OCI-LY7 (cell line): Measurements from ENCODE around the gene VAC14. TPM values are rescaled to one million over a fixed set of nuclear protein-coding genes. Genes with fewer than 3 reads are reported as not detected.

Experiments used
- BruUV-seq: library from RNA; stranded (reverse); fragments of 400-500 nt; replicated peaks from 2 replicates; lab custom pipeline; 2021; lab: Mats Ljungman, UMichigan
- CTCF ChIA-PET: fragments of 300-600 bp; sonication (Branson Sonifier 250); formaldehyde crosslinking; loops from one replicate; lab custom pipeline; 2022; ENCODE audit warnings: antibody characterized with exemption; ENCODE audit not compliant: unreplicated experiment; lab: Charles Lee
- POLR2A ChIA-PET: fragments of 300-600 bp; sonication (Branson Sonifier 250); formaldehyde crosslinking; loops from one replicate; lab custom pipeline; 2022; ENCODE audit warnings: antibody characterized with exemption; lab: Charles Lee
- DNase-seq: peaks from one replicate; pipeline ENCODE4 v3.0.0-alpha.2; 2015; ENCODE audit warnings: low spot score
- H2AFZ ChIP-seq: fragments of 200-600 bp; sonication (generic), shearing (Covaris generic); 2 replicates; pipeline ENCODE4 v1.6.1; 2014; ENCODE audit warnings: mild to moderate bottlenecking, antibody characterized with exemption, low read length, moderate library complexity
- H3K27ac ChIP-seq: fragments of 200-600 bp; sonication (generic); 2 replicates; pipeline ENCODE4 v1.5.1; 2014; ENCODE audit warnings: mixed run types, low read depth, mild to moderate bottlenecking, moderate library complexity, low read length, inconsistent platforms; ENCODE audit not compliant: poor library complexity, severe bottlenecking
- H3K36me3 ChIP-seq: fragments of 200-600 bp; sonication (generic); 2 replicates; pipeline ENCODE4 v1.6.1; 2014; ENCODE audit warnings: mild to moderate bottlenecking, antibody characterized with exemption, low read length, moderate library complexity, mixed read lengths; ENCODE audit not compliant: insufficient read depth
- H3K4me1 ChIP-seq: fragments of 200-600 bp; sonication (generic); 2 replicates; pipeline ENCODE4 v1.5.1; 2014; ENCODE audit warnings: mild to moderate bottlenecking, low read length; ENCODE audit not compliant: insufficient read depth, poor library complexity, severe bottlenecking
- H3K4me2 ChIP-seq: fragments of 200-600 bp; sonication (generic); 2 replicates; pipeline ENCODE4 v1.6.1; 2014; ENCODE audit warnings: mild to moderate bottlenecking, low read length
- H3K4me3 ChIP-seq: fragments of 200-600 bp; sonication (generic); 2 replicates; pipeline ENCODE4 v1.5.1; 2014; ENCODE audit warnings: mild to moderate bottlenecking, low read depth, low read length; ENCODE audit not compliant: poor library complexity, severe bottlenecking
- H3K79me2 ChIP-seq: fragments of 200-600 bp; sonication (generic); 2 replicates; pipeline ENCODE4 v1.6.1; 2016; ENCODE audit warnings: low read depth, mild to moderate bottlenecking, low read length, moderate library complexity, mixed read lengths; ENCODE audit not compliant: insufficient read depth
- H3K9me2 ChIP-seq: fragments of 200-600 bp; sonication (generic); 2 replicates; pipeline ENCODE4 v1.6.1; 2016; ENCODE audit warnings: mild to moderate bottlenecking, low read length, mixed read lengths; ENCODE audit not compliant: insufficient read depth
- H3K9me3 ChIP-seq: fragments of 200-600 bp; sonication (generic); 2 replicates; pipeline ENCODE4 v1.6.1; 2014; ENCODE audit warnings: mild to moderate bottlenecking, mixed run types, low read length, mixed read lengths
- H4K20me1 ChIP-seq: fragments of 200-600 bp; sonication (generic); 2 replicates; pipeline ENCODE4 v1.6.1; 2014; ENCODE audit warnings: mild to moderate bottlenecking, antibody characterized with exemption, low read length, moderate library complexity, mixed read lengths; ENCODE audit not compliant: insufficient read depth
- EZH2phosphoT487 ChIP-seq: fragments of 200-600 bp; sonication (generic); IDR thresholded peaks from 2 replicates; pipeline ENCODE4 v1.6.1; 2018; ENCODE audit warnings: low read depth, borderline replicate concordance, mild to moderate bottlenecking, mixed run types, antibody characterized with exemption, low read length, moderate library complexity, mixed read lengths
- intact Hi-C: fragments of 100-400 bp; cut with micrococcal nuclease; formaldehyde crosslinking; loops from one replicate; pipeline ENCODE4 v1.10.0; 2022; ENCODE audit not compliant: unreplicated experiment
- total RNA-seq, 2 experiments: library from RNA; depleted of rRNA in 1 of 2; stranded (reverse); fragments of >200 nt in 1 of 2; shearing (Covaris generic) in 1 of 2; gene quantifications; 2 replicates each; pipeline ENCODE4 v1.2.3, GENCODE V29; 2014 to 2022
- TF ChIP-seq, protein P1 (sequence below): fragments of 200-600 bp; sonication (generic); conservative IDR thresholded peaks from 2 replicates; pipeline ENCODE4 v1.5.1; 2014; ENCODE audit warnings: mild to moderate bottlenecking, antibody characterized with exemption, low read length, moderate library complexity, mixed read lengths

VAC14 gene
- total RNA-seq, 2 experiments from 2014 or later: 37.6 to 43.1 TPM

DNA sequence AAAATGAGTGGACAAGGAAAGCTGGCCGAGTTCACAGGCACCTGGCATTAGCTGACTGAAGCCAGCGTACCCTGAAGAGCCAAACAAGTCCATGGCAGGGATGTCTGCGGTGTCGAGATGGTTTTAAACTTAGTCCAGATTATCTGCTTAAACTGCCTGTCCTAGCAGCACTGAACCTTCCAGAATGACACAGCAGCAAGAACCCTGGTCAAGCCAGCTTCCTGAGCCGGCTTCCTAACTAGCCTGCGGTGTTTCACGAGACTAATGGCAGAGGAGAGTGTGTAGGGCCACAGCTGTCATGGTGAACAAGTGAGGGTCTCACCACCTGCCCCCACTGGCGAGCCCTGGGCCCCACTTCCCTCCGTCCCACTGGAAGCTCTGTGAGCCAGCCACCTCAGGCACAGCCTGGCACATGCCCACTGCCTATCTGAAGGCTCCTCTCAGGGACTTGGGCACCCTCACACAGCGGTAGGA lies 86.3 kb downstream of the VAC14 start:
- no peak for DNase-seq
- Histone ChIP-seq H3K4me2 (no peak overlapping the region), H3K79me2 (no peaks in the 10 kb centered on the region), H3K9me2 (no peaks in the 10 kb centered on the region), H3K36me3 (peaks cover 2% of the 10 kb centered on the region), H3K9me3 (no peaks in the 10 kb centered on the region), H2AFZ (no peak overlapping the region), H4K20me1 (no peaks in the 10 kb centered on the region), H3K4me3 (no peak overlapping the region), H3K4me1 (no peaks in the 10 kb centered on the region), H3K27ac (no peak overlapping the region)
- ChIA-PET POLR2A (no interaction called here), CTCF (no interaction called here)
- BruUV-seq: no TSS peak
- TF ChIP-seq, protein P1, sequence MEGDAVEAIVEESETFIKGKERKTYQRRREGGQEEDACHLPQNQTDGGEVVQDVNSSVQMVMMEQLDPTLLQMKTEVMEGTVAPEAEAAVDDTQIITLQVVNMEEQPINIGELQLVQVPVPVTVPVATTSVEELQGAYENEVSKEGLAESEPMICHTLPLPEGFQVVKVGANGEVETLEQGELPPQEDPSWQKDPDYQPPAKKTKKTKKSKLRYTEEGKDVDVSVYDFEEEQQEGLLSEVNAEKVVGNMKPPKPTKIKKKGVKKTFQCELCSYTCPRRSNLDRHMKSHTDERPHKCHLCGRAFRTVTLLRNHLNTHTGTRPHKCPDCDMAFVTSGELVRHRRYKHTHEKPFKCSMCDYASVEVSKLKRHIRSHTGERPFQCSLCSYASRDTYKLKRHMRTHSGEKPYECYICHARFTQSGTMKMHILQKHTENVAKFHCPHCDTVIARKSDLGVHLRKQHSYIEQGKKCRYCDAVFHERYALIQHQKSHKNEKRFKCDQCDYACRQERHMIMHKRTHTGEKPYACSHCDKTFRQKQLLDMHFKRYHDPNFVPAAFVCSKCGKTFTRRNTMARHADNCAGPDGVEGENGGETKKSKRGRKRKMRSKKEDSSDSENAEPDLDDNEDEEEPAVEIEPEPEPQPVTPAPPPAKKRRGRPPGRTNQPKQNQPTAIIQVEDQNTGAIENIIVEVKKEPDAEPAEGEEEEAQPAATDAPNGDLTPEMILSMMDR: no peak
- no peak for TF ChIP-seq EZH2phosphoT487
- intact Hi-C loops: no loop called here

DNA sequence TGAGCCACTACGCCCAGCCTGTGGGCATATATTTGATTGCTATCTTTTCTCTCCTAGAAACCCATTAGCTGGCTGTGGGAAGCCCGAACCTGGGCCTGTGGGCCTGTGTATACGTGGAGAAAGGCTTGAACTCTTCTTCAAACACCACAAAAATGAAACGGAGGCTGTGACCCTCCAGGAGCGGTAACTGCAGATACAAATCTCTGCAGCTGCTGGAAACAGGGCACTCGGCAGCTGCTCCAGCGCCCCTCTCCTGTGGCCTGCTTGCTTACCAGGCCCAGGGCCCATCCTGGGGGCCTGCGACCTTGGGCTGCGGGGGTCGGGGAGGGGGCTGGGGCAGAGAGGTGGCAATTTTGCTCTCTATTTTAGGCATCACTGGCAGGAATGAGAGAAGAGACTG lies 87.1 kb downstream of the VAC14 start:
- Histone ChIP-seq H2AFZ (no peak overlapping the region), H3K9me3 (no peaks in the 10 kb centered on the region), H3K36me3 (no peaks in the 10 kb centered on the region), H3K9me2 (no peaks in the 10 kb centered on the region), H3K79me2 (no peaks in the 10 kb centered on the region), H4K20me1 (no peaks in the 10 kb centered on the region), H3K27ac (no peak overlapping the region), H3K4me1 (no peaks in the 10 kb centered on the region), H3K4me3 (no peak overlapping the region), H3K4me2 (no peak overlapping the region)
- TF ChIP-seq, protein P1: no peak
- TF ChIP-seq EZH2phosphoT487: no peak
- no peak for DNase-seq
- no TSS peak for BruUV-seq
- ChIA-PET CTCF (no interaction called here), POLR2A (no interaction called here)
- intact Hi-C loops: no loop called here

DNA sequence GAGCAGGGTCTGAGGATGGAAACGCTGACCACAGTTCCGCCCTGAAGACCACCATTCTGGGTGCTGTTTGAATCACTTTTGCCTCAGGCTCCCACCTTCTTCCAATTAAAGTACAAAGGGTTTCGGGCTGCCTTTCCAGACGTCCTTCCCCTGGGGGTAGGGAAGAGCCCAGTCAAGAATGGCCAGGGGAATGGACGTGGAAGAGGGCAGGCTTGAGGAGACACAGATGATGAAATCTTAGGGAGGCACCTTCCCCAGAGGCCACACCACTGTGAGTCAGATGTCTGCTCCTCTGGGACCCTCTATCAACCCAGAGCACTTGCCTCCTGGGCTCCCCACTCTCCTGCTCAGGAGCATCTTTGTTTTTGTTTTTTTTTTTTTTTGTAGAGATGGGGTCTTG lies 87.6 kb downstream of the VAC14 start:
- Histone ChIP-seq H3K9me3 (no peaks in the 10 kb centered on the region), H3K36me3 (no peaks in the 10 kb centered on the region), H3K4me1 (no peaks in the 10 kb centered on the region), H3K9me2 (no peaks in the 10 kb centered on the region), H3K79me2 (no peaks in the 10 kb centered on the region), H3K27ac (no peak overlapping the region), H3K4me2 (no peak overlapping the region), H3K4me3 (no peak overlapping the region), H4K20me1 (no peaks in the 10 kb centered on the region), H2AFZ (no peak overlapping the region)
- DNase-seq: no peak
- ChIA-PET POLR2A (no interaction called here), CTCF (no interaction called here)
- BruUV-seq: no TSS peak
- intact Hi-C loops: no loop called here
- TF ChIP-seq, protein P1: no peak
